ENCODE results near the gene REP15. TPM values are rescaled to one million over a fixed set of nuclear protein-coding genes. Genes with fewer than 3 reads are reported as not detected.
"Not testable (repeated sequence)": the region's sequence is repeated elsewhere in the genome, so short reads cannot be mapped to it uniquely, and the experiment has no call there.

The REP15 gene
- total RNA-seq, 2 donors from 2014 or later, result 0.26 to 0.56 TPM

DNA sequence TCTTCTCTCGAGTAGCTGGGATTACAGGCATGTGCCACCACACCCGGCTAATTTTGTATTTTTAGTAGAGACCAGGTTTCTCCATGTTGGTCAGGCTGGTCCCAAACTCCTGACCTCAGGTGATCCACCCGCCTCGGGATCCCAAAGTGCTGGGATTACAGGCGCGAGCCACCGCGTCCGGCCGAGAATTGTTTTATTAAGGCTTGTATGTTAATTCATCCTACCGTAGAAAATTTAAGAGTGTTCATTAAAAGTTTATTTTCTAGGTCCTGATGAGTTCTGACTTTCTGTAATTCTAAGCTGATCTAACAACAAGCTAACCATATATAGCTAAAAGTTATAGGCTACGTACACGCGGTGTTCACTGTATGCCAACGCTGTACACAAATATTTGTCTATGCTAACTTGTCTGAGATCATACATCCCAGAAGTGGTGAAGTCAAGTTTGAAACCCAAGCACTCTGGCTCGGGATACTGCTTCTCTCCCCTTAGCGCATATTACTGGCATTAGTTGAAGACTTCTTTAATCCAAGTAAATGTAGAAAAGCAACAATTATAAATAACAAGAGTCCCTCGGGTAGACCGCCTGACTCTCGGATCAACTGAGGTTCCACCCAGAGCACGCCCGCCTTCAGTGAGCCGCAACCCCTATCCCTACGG, 13.8 kb downstream of the REP15 start:
- Mint-ChIP-seq H3K27me3 (peaks cover 0 to 5% of the 10 kb centered on the region in 2 donors), H3K4me3 (peak overlapping the region; percentile 98), H3K4me1 (ENCODE audit: low read depth in 2 of 2) (peaks cover 17 to 35% of the 10 kb centered on the region in 2 donors), H3K36me3 (peaks cover 5% of the 10 kb centered on the region), H3K27ac (peak overlapping the region; percentile 88 to 94), H3K9me3 (no peaks in the 10 kb centered on the region)
- no peak for DNase-seq (ENCODE audit: low spot score)
- peak; percentile 33 to 66 for ATAC-seq

- DNase-seq (ENCODE audit: low spot score), result peak; percentile 93
- H3K4me1 Mint-ChIP-seq (ENCODE audit: low read depth in 2 of 2), result peaks cover 17 to 35% of the 10 kb centered on the region in 2 donors
Measured at GRCh38 chr12:27710592-27711316, 14.5 kb downstream of the REP15 start, which contains the start of gene MRPS35. TSS of gene MRPS35 (plus strand) at chr12:27710832. CDS start at chr12:27710844, 12 bp downstream.

DNA sequence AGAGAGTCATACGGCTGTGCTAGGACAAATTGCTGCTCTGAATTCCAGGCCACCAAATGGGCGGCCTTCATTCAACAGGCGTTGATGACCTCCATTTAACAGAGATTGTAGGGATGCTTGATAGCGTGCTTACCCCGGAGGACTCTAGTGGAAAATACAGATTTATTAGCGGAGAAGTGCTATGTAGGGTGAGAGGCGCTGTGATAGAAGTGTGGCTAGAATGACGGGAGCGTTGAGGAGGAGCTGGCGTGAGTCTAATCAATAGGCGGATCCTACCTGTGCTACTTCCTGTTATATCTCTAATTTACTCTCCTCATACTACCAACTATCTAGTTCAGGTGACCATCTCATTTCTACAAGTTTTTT, 15.1 kb downstream of the REP15 start:
- Mint-ChIP-seq H3K4me1 (ENCODE audit: low read depth in 2 of 2) (peaks cover 17 to 35% of the 10 kb centered on the region in 2 donors), H3K27ac (peak overlapping the region; percentile 88 to 94), H3K4me3 (peak overlapping the region; percentile 98), H3K27me3 (peaks cover 0 to 5% of the 10 kb centered on the region in 2 donors), H3K9me3 (no peaks in the 10 kb centered on the region), H3K36me3 (peaks cover 5% of the 10 kb centered on the region)
- ATAC-seq (no peak), DNase-seq (ENCODE audit: low spot score) (no peak)

More at GRCh38 chr12:27710592-27711316, 14.5 kb downstream of the REP15 start, which contains the start of gene MRPS35:
- peaks cover 0 to 5% of the 10 kb centered on the region in 2 donors for H3K27me3 Mint-ChIP-seq
- peak; percentile 99 for ATAC-seq
- H3K36me3 Mint-ChIP-seq, result peaks cover 5% of the 10 kb centered on the region
- peak within 1 kb of the TSS; percentile 98 for H3K4me3 Mint-ChIP-seq
- H3K9me3 Mint-ChIP-seq, result no peaks in the 10 kb centered on the region
- H3K27ac Mint-ChIP-seq, result peak within 1 kb of the TSS; percentile 88 to 94

DNA sequence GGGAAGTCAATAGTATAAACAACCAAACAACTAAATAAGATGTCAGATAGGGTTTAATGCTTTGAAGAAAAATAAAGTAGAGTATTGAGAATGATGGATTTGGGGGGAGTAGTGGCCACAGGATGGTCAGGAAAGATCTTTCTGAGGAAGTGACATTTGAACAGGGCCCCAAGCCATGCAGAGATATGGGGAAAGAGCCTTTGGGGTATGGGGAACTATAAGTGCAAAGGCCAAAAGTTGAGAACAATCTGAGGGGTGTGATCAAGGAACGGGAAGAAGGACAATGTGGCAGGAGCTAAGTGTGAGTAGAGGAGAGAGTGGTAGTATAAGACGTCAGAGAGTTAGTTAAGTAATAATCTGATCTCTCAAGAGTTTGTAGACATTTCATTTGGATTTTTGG, 15.7 kb downstream of the REP15 start:
- H3K4me1 Mint-ChIP-seq (ENCODE audit: low read depth in 2 of 2), result peaks cover 17 to 35% of the 10 kb centered on the region in 2 donors
- DNase-seq (ENCODE audit: low spot score), result no peak
- ATAC-seq, result no peak
- H3K27ac Mint-ChIP-seq, result peak overlapping the region; percentile 88 to 94
- H3K27me3 Mint-ChIP-seq, result peaks cover 0 to 5% of the 10 kb centered on the region in 2 donors
- peaks cover 5% of the 10 kb centered on the region for H3K36me3 Mint-ChIP-seq
- peak overlapping the region; percentile 98 for H3K4me3 Mint-ChIP-seq
- H3K9me3 Mint-ChIP-seq, result no peaks in the 10 kb centered on the region

DNA sequence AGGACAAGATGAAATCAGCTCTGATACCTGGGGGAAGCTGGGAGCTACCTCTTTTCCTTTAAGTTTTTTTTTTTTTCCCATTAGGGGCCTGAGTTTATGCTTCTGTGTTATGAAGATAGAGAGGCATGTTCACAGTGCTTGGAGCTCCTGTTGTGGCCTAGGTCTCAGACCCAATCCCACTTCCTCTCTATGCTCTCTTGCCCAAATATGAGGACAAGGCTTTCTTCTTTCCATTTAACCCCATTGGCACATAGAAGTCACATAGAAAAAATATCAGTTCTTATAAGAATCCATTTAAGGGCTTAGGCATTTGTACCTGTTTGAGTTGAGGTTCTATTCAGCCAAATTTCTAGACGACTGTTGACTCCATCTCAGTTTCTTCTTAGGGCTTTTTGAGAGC, 27.0 kb downstream of the REP15 start:
- ATAC-seq (no peak), DNase-seq (ENCODE audit: low spot score) (no peak)
- no peaks in the 10 kb centered on the region for H3K27me3 Mint-ChIP-seq
- no peaks in the 10 kb centered on the region for H3K36me3 Mint-ChIP-seq
- no peak overlapping the region for H3K4me3 Mint-ChIP-seq
- H3K27ac Mint-ChIP-seq, result no peak overlapping the region
- no peaks in the 10 kb centered on the region for H3K4me1 Mint-ChIP-seq (ENCODE audit: low read depth in 2 of 2)
- no peaks in the 10 kb centered on the region for H3K9me3 Mint-ChIP-seq

DNA sequence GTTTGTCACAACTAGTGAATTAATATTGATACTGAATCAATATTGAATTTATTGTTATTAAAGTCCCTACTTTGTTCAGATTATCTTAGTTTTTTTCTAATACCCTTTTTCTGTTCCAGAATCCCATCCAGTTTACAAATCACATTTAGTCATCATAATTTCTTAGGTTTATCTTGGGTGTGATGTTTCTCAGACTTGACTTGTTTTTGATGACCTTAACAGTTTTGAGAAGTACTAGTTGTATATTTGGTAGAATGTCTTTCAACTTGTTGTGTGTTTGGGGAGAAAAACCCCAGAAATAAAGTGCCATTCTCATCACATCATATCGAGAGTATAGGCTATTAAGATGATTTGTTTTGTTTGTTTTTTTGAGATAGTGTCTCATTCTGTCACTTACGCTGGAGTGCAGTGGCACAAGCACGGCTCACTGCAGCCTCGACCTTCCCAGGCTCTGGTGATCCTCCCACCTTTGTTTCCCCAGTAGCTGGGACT, 33.9 kb downstream of the REP15 start:
- Mint-ChIP-seq H3K9me3 (no peaks in the 10 kb centered on the region), H3K27me3 (no peaks in the 10 kb centered on the region), H3K4me1 (ENCODE audit: low read depth in 2 of 2) (no peaks in the 10 kb centered on the region), H3K27ac (no peak overlapping the region), H3K36me3 (peaks cover 8% of the 10 kb centered on the region), H3K4me3 (no peak overlapping the region)
- no peak for DNase-seq (ENCODE audit: low spot score)
- no peak for ATAC-seq

GRCh38 chr12:27732281-27732680, 36.0 kb downstream of the REP15 start:
- Mint-ChIP-seq H3K36me3 (peaks cover 9% of the 10 kb centered on the region), H3K4me3 (no peak overlapping the region), H3K27me3 (no peaks in the 10 kb centered on the region), H3K4me1 (ENCODE audit: low read depth in 2 of 2) (no peaks in the 10 kb centered on the region), H3K27ac (no peak overlapping the region), H3K9me3 (no peaks in the 10 kb centered on the region)
- ATAC-seq (no peak), DNase-seq (ENCODE audit: low spot score) (no peak)

GRCh38 chr12:27733052-27733656, 36.9 kb downstream of the REP15 start:
- Mint-ChIP-seq H3K36me3 (peaks cover 14% of the 10 kb centered on the region), H3K27ac (no peak overlapping the region), H3K9me3 (no peaks in the 10 kb centered on the region), H3K4me1 (ENCODE audit: low read depth in 2 of 2) (no peaks in the 10 kb centered on the region), H3K27me3 (no peaks in the 10 kb centered on the region), H3K4me3 (no peak overlapping the region)
- DNase-seq (ENCODE audit: low spot score), result no peak
- no peak for ATAC-seq

DNA sequence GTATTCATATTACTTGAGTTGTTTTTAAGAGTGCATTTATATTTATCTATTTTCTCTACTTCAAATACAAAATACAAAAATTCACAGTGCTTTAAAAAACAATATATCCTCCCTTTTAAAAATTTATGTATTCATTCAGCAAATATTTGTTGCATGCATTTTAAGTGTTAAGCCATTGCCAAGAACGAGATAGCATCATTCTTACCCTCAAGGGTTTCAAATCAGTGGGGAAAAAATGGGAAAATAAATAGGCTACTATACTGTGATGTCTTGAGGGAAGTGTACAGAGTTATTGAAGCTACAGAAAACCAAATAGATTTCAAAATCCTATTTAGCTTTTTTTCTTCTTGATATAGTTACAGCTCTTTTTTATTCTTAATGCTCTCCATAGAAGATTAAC, 37.5 kb downstream of the REP15 start:
- H3K4me1 Mint-ChIP-seq (ENCODE audit: low read depth in 2 of 2), result peaks cover 0 to under 1% of the 10 kb centered on the region in 2 donors
- H3K36me3 Mint-ChIP-seq, result peaks cover 14% of the 10 kb centered on the region
- H3K27ac Mint-ChIP-seq, result no peak overlapping the region
- no peaks in the 10 kb centered on the region for H3K9me3 Mint-ChIP-seq
- no peak for DNase-seq (ENCODE audit: low spot score)
- no peak overlapping the region for H3K4me3 Mint-ChIP-seq
- no peak for ATAC-seq
- H3K27me3 Mint-ChIP-seq, result no peaks in the 10 kb centered on the region

DNA sequence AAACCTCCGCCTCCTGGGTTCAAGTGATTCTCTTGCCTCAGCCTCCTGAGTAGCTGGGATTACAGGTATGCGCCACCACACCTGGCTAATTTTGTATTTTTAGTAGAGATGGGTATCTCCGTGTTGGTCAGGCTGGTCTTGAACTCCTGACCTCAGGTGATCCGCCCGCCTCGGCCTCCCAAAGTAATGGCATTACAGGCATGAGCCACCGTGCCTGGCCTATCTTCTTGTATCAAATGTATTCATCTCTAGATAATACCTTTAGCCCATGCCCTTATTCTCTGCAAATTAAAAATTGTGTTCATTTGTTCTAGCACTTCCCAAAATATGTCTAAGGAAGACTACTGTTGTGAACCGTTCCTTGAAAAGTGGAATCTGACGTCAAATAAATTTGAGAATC, 38.1 kb downstream of the REP15 start:
- H3K9me3 Mint-ChIP-seq; H3K4me3 Mint-ChIP-seq; H3K27ac Mint-ChIP-seq; ATAC-seq; H3K27me3 Mint-ChIP-seq; H3K4me1 Mint-ChIP-seq (ENCODE audit: low read depth in 2 of 2); DNase-seq (ENCODE audit: low spot score): not testable (repeated sequence)
- peaks cover 14% of the 10 kb centered on the region for H3K36me3 Mint-ChIP-seq

DNA sequence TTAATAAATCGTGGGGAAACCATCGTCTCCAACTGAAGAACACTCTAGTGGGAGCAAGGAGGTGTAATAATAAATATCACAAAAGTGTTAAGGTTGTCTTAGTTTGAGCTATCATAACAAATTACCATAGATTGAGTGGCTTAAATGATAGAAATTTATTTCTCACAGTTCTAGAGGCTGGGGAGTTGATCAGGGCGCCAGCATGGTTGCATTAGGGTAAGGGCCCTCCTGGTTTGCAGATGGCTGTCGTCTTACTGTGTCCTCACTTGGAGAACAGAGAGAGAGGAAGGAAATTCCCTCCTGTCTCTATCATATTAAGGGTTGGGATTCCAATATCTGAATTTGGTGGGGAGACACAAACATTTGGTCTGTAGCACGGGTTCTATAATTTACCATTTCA, 47.4 kb downstream of the REP15 start:
- Mint-ChIP-seq H3K4me1 (ENCODE audit: low read depth in 2 of 2) (peaks cover 4 to 10% of the 10 kb centered on the region in 2 donors), H3K36me3 (peaks cover 11% of the 10 kb centered on the region), H3K27ac (no peak overlapping the region), H3K4me3 (no peak overlapping the region), H3K9me3 (no peaks in the 10 kb centered on the region), H3K27me3 (no peaks in the 10 kb centered on the region)
- DNase-seq (ENCODE audit: low spot score) (no peak), ATAC-seq (no peak)

DNA sequence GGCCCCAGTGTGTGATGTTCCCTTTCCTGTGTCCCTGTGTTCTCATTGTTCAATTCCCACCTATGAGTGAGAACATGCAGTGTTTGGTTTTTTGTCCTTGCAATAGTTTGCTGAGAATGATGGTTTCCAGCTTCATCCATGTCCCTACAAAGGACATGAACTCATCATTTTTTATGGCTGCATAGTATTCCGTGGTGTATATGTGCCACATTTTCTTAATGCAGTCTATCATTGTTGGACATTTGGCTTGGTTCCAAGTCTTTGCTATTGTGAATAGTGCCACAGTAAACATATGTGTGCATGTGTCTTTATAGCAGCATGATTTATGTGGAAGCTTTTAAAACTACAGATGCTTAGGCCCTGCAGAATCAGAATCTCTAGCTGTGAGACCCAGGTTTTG, 49.5 kb downstream of the REP15 start:
- H3K27me3 Mint-ChIP-seq; H3K4me1 Mint-ChIP-seq (ENCODE audit: low read depth in 2 of 2); DNase-seq (ENCODE audit: low spot score); H3K4me3 Mint-ChIP-seq; H3K9me3 Mint-ChIP-seq; ATAC-seq; H3K27ac Mint-ChIP-seq: not testable (repeated sequence)
- peaks cover 11% of the 10 kb centered on the region for H3K36me3 Mint-ChIP-seq

Data from natural killer cell treated with Interleukin-12 subunit alpha and Interleukin-12 subunit beta and Interleukin-15 and Interleukin-18, amount 100 ng/mL, for 72 hours (primary cell).